GM12878 (cell line): Measurements from ENCODE around the gene CHRNG. TPM values are rescaled to one million over a fixed set of nuclear protein-coding genes. Genes with fewer than 3 reads are reported as not detected.

Source experiments
- ATAC-seq: fragments of 200-7000 bp; cut with Tn5 transposase; 3 replicates; pipeline ENCODE4 v1.9.1; 2020; ENCODE audit warnings: mild to moderate bottlenecking, moderate library complexity
- BruUV-seq: library from RNA; stranded (reverse); fragments of 400-500 nt; replicated peaks from 2 replicates; lab custom pipeline; 2021; lab: Mats Ljungman, UMichigan
- CTCF ChIA-PET: fragments of 300-600 bp; sonication (Branson Sonifier 250); formaldehyde crosslinking; extraction: SDS; loops from one replicate; lab custom pipeline; 2021; ENCODE audit warnings: inconsistent platforms; lab: Yijun Ruan, JAX
- POLR2A ChIA-PET: fragments of 350-600 bp; formaldehyde crosslinking; extraction: SDS; loops from one replicate; lab custom pipeline; 2021; ENCODE audit warnings: inconsistent platforms; lab: Charles Lee
- RAD21 ChIA-PET: fragments of 300-600 bp; sonication (Branson Sonifier 250); formaldehyde crosslinking; loops from one replicate; lab custom pipeline; 2023; ENCODE audit warnings: antibody characterized with exemption; ENCODE audit not compliant: unreplicated experiment; lab: Charles Lee
- SMC1A ChIA-PET: fragments of 300-600 bp; sonication (Branson Sonifier 250); formaldehyde crosslinking; loops from one replicate; lab custom pipeline; 2023; ENCODE audit not compliant: unreplicated experiment, uncharacterized antibody; lab: Charles Lee
- DNase-seq: peaks from one replicate; pipeline ENCODE4 v3.0.0-alpha.2; 2011; ENCODE audit warnings: low read depth, low spot score
- FAIRE-seq: peaks from 3 replicates; lab custom pipeline; 2011; peaks lifted over from hg19 to GRCh38; lab: Jason Lieb, UNC
- H2AFZ ChIP-seq: 2 replicates; pipeline ENCODE4 v1.6.0; 2011; ENCODE audit warnings: low read depth, low read length, control low read depth; ENCODE audit not compliant: control insufficient read depth
- H3K27ac ChIP-seq: 2 replicates; pipeline ENCODE4 v1.5.1; 2011; ENCODE audit warnings: control low read depth; ENCODE audit not compliant: control insufficient read depth, insufficient read depth
- H3K27me3 ChIP-seq, 2 experiments: replicated peaks in 1 of 2; 2 replicates each; pipeline versions ENCODE4 v1.6.0 to v1.6.1; 2011; ENCODE audit warnings: low read length in 1 of 2; ENCODE audit not compliant: control insufficient read depth in 2 of 2, insufficient read depth in 2 of 2
- H3K36me3 ChIP-seq, 2 experiments: 2 replicates each; pipeline ENCODE4 v1.5.1; 2011; ENCODE audit warnings: low read length in 1 of 2; ENCODE audit not compliant: control insufficient read depth in 2 of 2, insufficient read depth in 2 of 2
- H3K4me1 ChIP-seq: 2 replicates; pipeline ENCODE4 v1.6.1; 2011; ENCODE audit warnings: mild to moderate bottlenecking, low read length, moderate library complexity, mixed read lengths; ENCODE audit not compliant: control insufficient read depth, insufficient read depth
- H3K4me2 ChIP-seq: 2 replicates; pipeline ENCODE4 v1.6.0; 2011; ENCODE audit warnings: control low read depth; ENCODE audit not compliant: control insufficient read depth, insufficient read depth
- H3K4me3 ChIP-seq: fragments of 200-600 bp; sonication (generic); 2 replicates; pipeline ENCODE4 v1.5.1; 2016
- H3K79me2 ChIP-seq: 2 replicates; pipeline ENCODE4 v1.6.0; 2011; ENCODE audit warnings: low read length; ENCODE audit not compliant: control insufficient read depth, insufficient read depth
- H3K9ac ChIP-seq: 2 replicates; pipeline ENCODE4 v1.8.0; 2011; ENCODE audit warnings: low read length, control low read depth, mixed read lengths; ENCODE audit not compliant: control insufficient read depth, insufficient read depth
- H3K9me3 ChIP-seq: replicated peaks from 3 replicates; pipeline ENCODE4 v1.5.1; 2011; ENCODE audit warnings: mild to moderate bottlenecking, low read length; ENCODE audit not compliant: control insufficient read depth, insufficient read depth
- H4K20me1 ChIP-seq: 2 replicates; pipeline ENCODE4 v1.6.0; 2011; ENCODE audit not compliant: control insufficient read depth, insufficient read depth
- GATAD2B ChIP-seq: fragments of 450-650 bp; conservative IDR thresholded peaks from 2 replicates; pipeline ENCODE4 v1.6.1; 2017; ENCODE audit warnings: low read depth, mild to moderate bottlenecking, moderate library complexity
- MXI1 ChIP-seq: fragments of 150-350 bp; IDR thresholded peaks from 2 replicates; pipeline ENCODE4 v1.6.1; 2011; ENCODE audit warnings: low read depth, mild to moderate bottlenecking, inconsistent platforms, low read length, improper control_type of control experiment
- WGBS: methylation state at CpG from one replicate; pipeline ENCODE4 v1.1.6; 2016; ENCODE audit warnings: low lambda C conversion rate; ENCODE audit not compliant: insufficient replicate concordance, insufficient coverage; ENCODE audit errors: missing lambda C conversion rate; 5-methylcytosine and 5-hydroxymethylcytosine counted together
- in situ Hi-C: fragments of 300-500 bp; cut with MboI; formaldehyde crosslinking; loops from 9 replicates; pipeline ENCODE4 v1.14.3; 2018; ENCODE audit warnings: mixed read lengths
- intact Hi-C: fragments of 100-400 bp; cut with micrococcal nuclease; formaldehyde crosslinking; loops from one replicate; pipeline ENCODE4 v1.14.2; 2022; ENCODE audit not compliant: unreplicated experiment
- polyA plus RNA-seq, 11 experiments: library from polyadenylated mRNA; depleted of rRNA in 4 of 11; unstranded in 6 of 11; stranded (reverse) in 5 of 11; fragments of >200 nt; fragmentation: Nextera tagmentation in 4 of 11; fragmentation: Illumina TruSeq in 1 of 11; extraction: Ambion mirVana in 4 of 11; extraction: Trizol in 1 of 11; gene quantifications; 1 replicate in 1 of 11; 2 replicates in 10 of 11; pipeline versions ENCODE4 v1.2.1 to v1.2.3, GENCODE V29; 2011 to 2016; ENCODE audit warnings: inconsistent platforms in 2 of 11, missing spikeins in 2 of 11, low read depth in 1 of 11
- total RNA-seq, 4 experiments: library from RNA; depleted of rRNA in 3 of 4; stranded (reverse); fragments of >200 nt in 3 of 4; fragmentation: Illumina TruSeq in 1 of 4; extraction: Trizol in 1 of 4; gene quantifications; 2 replicates each; pipeline versions ENCODE4 v1.2.1 to v1.2.3, GENCODE V29; 2013 to 2021
- TF ChIP-seq, protein P1 (sequence below): fragments of 450-650 bp; formaldehyde crosslinking; IDR thresholded peaks from 2 replicates; pipeline ENCODE4 v1.4.0; 2020; ENCODE audit warnings: mild to moderate bottlenecking, moderate library complexity
- TF ChIP-seq, protein P2 (sequence below): fragments of 450-650 bp; formaldehyde crosslinking; IDR thresholded peaks from 2 replicates; pipeline ENCODE4 v1.4.0; 2022; ENCODE audit warnings: mild to moderate bottlenecking, moderate library complexity

The CHRNG gene
- total and polyA plus RNA-seq, 10 of the 15 experiments (the other 5 are each of a cell fraction or from before 2014, with no cell fraction given), result 0.17 TPM; not detected in 9

- ChIA-PET CTCF (no interaction called here), POLR2A (no interaction called here), RAD21 (no interaction called here)
- H3K9me3 ChIP-seq, result no peaks in the 10 kb centered on the region
- H3K27ac ChIP-seq, result no peak overlapping the region
- no peaks in the 10 kb centered on the region for H4K20me1 ChIP-seq
- ATAC-seq, result no peak
- intact Hi-C loops, result no loop called here
- peaks cover 3 to 6% of the 10 kb centered on the region in 2 experiments; a peak in 3 of 4 replicates for H3K27me3 ChIP-seq
- no peak overlapping the region for H3K4me3 ChIP-seq
- TF ChIP-seq, protein P1, sequence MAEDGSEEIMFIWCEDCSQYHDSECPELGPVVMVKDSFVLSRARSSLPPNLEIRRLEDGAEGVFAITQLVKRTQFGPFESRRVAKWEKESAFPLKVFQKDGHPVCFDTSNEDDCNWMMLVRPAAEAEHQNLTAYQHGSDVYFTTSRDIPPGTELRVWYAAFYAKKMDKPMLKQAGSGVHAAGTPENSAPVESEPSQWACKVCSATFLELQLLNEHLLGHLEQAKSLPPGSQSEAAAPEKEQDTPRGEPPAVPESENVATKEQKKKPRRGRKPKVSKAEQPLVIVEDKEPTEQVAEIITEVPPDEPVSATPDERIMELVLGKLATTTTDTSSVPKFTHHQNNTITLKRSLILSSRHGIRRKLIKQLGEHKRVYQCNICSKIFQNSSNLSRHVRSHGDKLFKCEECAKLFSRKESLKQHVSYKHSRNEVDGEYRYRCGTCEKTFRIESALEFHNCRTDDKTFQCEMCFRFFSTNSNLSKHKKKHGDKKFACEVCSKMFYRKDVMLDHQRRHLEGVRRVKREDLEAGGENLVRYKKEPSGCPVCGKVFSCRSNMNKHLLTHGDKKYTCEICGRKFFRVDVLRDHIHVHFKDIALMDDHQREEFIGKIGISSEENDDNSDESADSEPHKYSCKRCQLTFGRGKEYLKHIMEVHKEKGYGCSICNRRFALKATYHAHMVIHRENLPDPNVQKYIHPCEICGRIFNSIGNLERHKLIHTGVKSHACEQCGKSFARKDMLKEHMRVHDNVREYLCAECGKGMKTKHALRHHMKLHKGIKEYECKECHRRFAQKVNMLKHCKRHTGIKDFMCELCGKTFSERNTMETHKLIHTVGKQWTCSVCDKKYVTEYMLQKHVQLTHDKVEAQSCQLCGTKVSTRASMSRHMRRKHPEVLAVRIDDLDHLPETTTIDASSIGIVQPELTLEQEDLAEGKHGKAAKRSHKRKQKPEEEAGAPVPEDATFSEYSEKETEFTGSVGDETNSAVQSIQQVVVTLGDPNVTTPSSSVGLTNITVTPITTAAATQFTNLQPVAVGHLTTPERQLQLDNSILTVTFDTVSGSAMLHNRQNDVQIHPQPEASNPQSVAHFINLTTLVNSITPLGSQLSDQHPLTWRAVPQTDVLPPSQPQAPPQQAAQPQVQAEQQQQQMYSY (CRISPR knock-in tag), result no peak
- TF ChIP-seq GATAD2B, result no peak
- TF ChIP-seq, protein P2, sequence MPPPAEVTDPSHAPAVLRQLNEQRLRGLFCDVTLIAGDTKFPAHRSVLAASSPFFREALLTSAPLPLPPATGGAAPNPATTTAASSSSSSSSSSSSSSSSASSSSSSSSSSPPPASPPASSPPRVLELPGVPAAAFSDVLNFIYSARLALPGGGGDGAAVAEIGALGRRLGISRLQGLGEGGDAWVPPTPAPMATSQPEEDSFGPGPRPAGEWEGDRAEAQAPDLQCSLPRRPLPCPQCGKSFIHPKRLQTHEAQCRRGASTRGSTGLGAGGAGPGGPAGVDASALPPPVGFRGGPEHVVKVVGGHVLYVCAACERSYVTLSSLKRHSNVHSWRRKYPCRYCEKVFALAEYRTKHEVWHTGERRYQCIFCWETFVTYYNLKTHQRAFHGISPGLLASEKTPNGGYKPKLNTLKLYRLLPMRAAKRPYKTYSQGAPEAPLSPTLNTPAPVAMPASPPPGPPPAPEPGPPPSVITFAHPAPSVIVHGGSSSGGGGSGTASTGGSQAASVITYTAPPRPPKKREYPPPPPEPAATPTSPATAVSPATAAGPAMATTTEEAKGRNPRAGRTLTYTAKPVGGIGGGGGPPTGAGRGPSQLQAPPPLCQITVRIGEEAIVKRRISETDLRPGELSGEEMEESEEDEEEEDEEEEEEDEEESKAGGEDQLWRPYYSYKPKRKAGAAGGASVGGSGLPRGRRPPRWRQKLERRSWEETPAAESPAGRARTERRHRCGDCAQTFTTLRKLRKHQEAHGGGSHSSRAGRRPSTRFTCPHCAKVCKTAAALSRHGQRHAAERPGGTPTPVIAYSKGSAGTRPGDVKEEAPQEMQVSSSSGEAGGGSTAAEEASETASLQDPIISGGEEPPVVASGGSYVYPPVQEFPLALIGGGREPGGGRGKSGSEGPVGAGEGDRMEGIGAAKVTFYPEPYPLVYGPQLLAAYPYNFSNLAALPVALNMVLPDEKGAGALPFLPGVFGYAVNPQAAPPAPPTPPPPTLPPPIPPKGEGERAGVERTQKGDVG, result no peak
- no peak for TF ChIP-seq MXI1
- TF ChIP-seq, all 136 proteins: peak for 0
- DNase-seq (no peak), FAIRE-seq (no peak)
- WGBS, result 29% methylated on average over 9 of the region's 14 CpGs
- in situ Hi-C loops, result no loop called here
- Histone ChIP-seq H3K4me1 (no peaks in the 10 kb centered on the region), H3K79me2 (no peaks in the 10 kb centered on the region), H3K36me3 (no peaks in the 10 kb centered on the region), H2AFZ (no peak overlapping the region), H3K4me2 (no peak overlapping the region), H3K9ac (no peak overlapping the region)
- BruUV-seq, result no TSS peak
- SMC1A ChIA-PET, result no interaction called here
These were observed 14.3 kb upstream of the CHRNG start for GRCh38 chr2:232525199-232525598.
